ENCODE measurements around the gene ANKRD65. TPM values are rescaled to one million over a fixed set of nuclear protein-coding genes. Genes with fewer than 3 reads are reported as not detected.

The ANKRD65 gene
- total and polyA plus RNA-seq, 2 experiments from 2014 or later = 0.32 to 0.60 TPM

- Histone ChIP-seq H3K27me3 (peaks cover 2% of the 10 kb centered on the region), H3K27ac (no peak overlapping the region), H3K9me3 (ENCODE audit: low read depth) (no peaks in the 10 kb centered on the region), H3K36me3 (no peaks in the 10 kb centered on the region), H3K4me3 (no peak overlapping the region), H3K4me1 (ENCODE audit: low read depth) (peaks cover 35% of the 10 kb centered on the region)
- DNase-seq (ENCODE audit: low read depth in 1 of 2, low spot score in 1 of 2) = no peak
- no peak for TF ChIP-seq CTCF (IDR thresholded peaks at IDR 0.05; ENCODE audit: low read depth, low read length)
These were observed 16.2 kb upstream of the ANKRD65 start for GRCh38 chr1:1437033-1437903.

- no peak overlapping the region for H3K4me3 ChIP-seq
- DNase-seq (ENCODE audit: low read depth in 1 of 2, low spot score in 1 of 2) = no peak
- no peak overlapping the region for H3K27ac ChIP-seq
- no peaks in the 10 kb centered on the region for H3K9me3 ChIP-seq (ENCODE audit: low read depth)
- peaks cover 41% of the 10 kb centered on the region for H3K4me1 ChIP-seq (ENCODE audit: low read depth)
- TF ChIP-seq CTCF (IDR thresholded peaks at IDR 0.05; ENCODE audit: low read depth, low read length) = no peak
- H3K27me3 ChIP-seq = peaks cover 2% of the 10 kb centered on the region
- H3K36me3 ChIP-seq = no peaks in the 10 kb centered on the region
These were observed 15.6 kb upstream of the ANKRD65 start for GRCh38 chr1:1436630-1437032.

- H3K27me3 ChIP-seq = peaks cover 2% of the 10 kb centered on the region
- no peaks in the 10 kb centered on the region for H3K9me3 ChIP-seq (ENCODE audit: low read depth)
- peak overlapping the region; percentile 46 for H3K4me3 ChIP-seq
- H3K27ac ChIP-seq = no peak overlapping the region
- no peak for DNase-seq (ENCODE audit: low read depth in 1 of 2, low spot score in 1 of 2)
- H3K4me1 ChIP-seq (ENCODE audit: low read depth) = peaks cover 47% of the 10 kb centered on the region
- H3K36me3 ChIP-seq = no peaks in the 10 kb centered on the region
- no peak for TF ChIP-seq CTCF (IDR thresholded peaks at IDR 0.05; ENCODE audit: low read depth, low read length)
These were observed 15.0 kb upstream of the ANKRD65 start for GRCh38 chr1:1435911-1436629.

GRCh38 chr1:1435106-1435903 is 14.2 kb upstream of the ANKRD65 start, which contains the start of gene VWA1:
VWA1 (plus strand) TSS chr1:1435690; CDS start chr1:1435749, 59 bp downstream.
- H3K4me1 ChIP-seq (ENCODE audit: low read depth) = peaks cover 48% of the 10 kb centered on the region
- no peaks in the 10 kb centered on the region for H3K9me3 ChIP-seq (ENCODE audit: low read depth)
- DNase-seq (ENCODE audit: low read depth in 1 of 2, low spot score in 1 of 2) = peak; percentile 80 to 82
- TF ChIP-seq CTCF (IDR thresholded peaks at IDR 0.05; ENCODE audit: low read depth, low read length) = peak; percentile 6
- peak within 1 kb of the TSS; percentile 79 for H3K27ac ChIP-seq
- H3K36me3 ChIP-seq = no peaks in the 10 kb centered on the region
- H3K27me3 ChIP-seq = peaks cover 2% of the 10 kb centered on the region
- H3K4me3 ChIP-seq = peak within 1 kb of the TSS; percentile 46

GRCh38 chr1:1434824-1435105 is 13.7 kb upstream of the ANKRD65 start:
- no peaks in the 10 kb centered on the region for H3K36me3 ChIP-seq
- no peak for TF ChIP-seq CTCF (IDR thresholded peaks at IDR 0.05; ENCODE audit: low read depth, low read length)
- H3K4me1 ChIP-seq (ENCODE audit: low read depth) = peaks cover 50% of the 10 kb centered on the region
- no peak for DNase-seq (ENCODE audit: low read depth in 1 of 2, low spot score in 1 of 2)
- no peak overlapping the region for H3K4me3 ChIP-seq
- peaks cover 2% of the 10 kb centered on the region for H3K27me3 ChIP-seq
- peak overlapping the region; percentile 79 for H3K27ac ChIP-seq
- H3K9me3 ChIP-seq (ENCODE audit: low read depth) = no peaks in the 10 kb centered on the region
